ENCODE data around the gene ANKFN1.
"Not testable (repeated sequence)": the region's sequence is repeated elsewhere in the genome, so short reads cannot be mapped to it uniquely, and the experiment has no call there.

Gene ANKFN1

GRCh38 chr17:56359518-56359917 is 206.2 kb downstream of the ANKFN1 start:
- DNase-seq: no peak

GRCh38 chr17:56367366-56367765 is 214.1 kb downstream of the ANKFN1 start:
- DNase-seq: no peak

GRCh38 chr17:56373981-56374833 is 220.9 kb downstream of the ANKFN1 start:
- no peak for DNase-seq

GRCh38 chr17:56389356-56389755 is 236.1 kb downstream of the ANKFN1 start:
- no peak for DNase-seq

- no peak for DNase-seq
Observed at GRCh38 chr17:56392321-56392720, 239.0 kb downstream of the ANKFN1 start.

GRCh38 chr17:56393156-56393555 is 239.9 kb downstream of the ANKFN1 start:
- DNase-seq: no peak

GRCh38 chr17:56395787-56396186 is 242.5 kb downstream of the ANKFN1 start:
- DNase-seq: no peak

GRCh38 chr17:56407086-56407485 is 253.8 kb downstream of the ANKFN1 start:
- DNase-seq: no peak

GRCh38 chr17:56412356-56412755 is 259.1 kb downstream of the ANKFN1 start:
- not testable (repeated sequence) for DNase-seq

GRCh38 chr17:56416682-56417351 is 263.5 kb downstream of the ANKFN1 start:
- DNase-seq: no peak

- DNase-seq: no peak
Observed at GRCh38 chr17:56424005-56424404, 270.7 kb downstream of the ANKFN1 start.

GRCh38 chr17:56424543-56425044 is 271.3 kb downstream of the ANKFN1 start:
- DNase-seq: no peak

- no peak for DNase-seq
Observed at GRCh38 chr17:56425483-56425882, 272.2 kb downstream of the ANKFN1 start.

GRCh38 chr17:56426901-56427300 is 273.6 kb downstream of the ANKFN1 start:
- no peak for DNase-seq

GRCh38 chr17:56431736-56432135 is 278.5 kb downstream of the ANKFN1 start:
- DNase-seq: no peak

- no peak for DNase-seq
Observed at GRCh38 chr17:56432443-56432842, 279.2 kb downstream of the ANKFN1 start.

- DNase-seq: no peak
Observed at GRCh38 chr17:56434610-56435009, 281.3 kb downstream of the ANKFN1 start.

- DNase-seq: no peak
Observed at GRCh38 chr17:56436142-56436541, 282.9 kb downstream of the ANKFN1 start.

GRCh38 chr17:56440419-56440818 is 287.1 kb downstream of the ANKFN1 start:
- no peak for DNase-seq

- DNase-seq: no peak
Observed at GRCh38 chr17:56441308-56441707, 288.0 kb downstream of the ANKFN1 start.

GRCh38 chr17:56445692-56446411 is 292.6 kb downstream of the ANKFN1 start:
- no peak for DNase-seq

- no peak for DNase-seq
Observed at GRCh38 chr17:56447171-56447570, 293.9 kb downstream of the ANKFN1 start.

- DNase-seq: no peak
Observed at GRCh38 chr17:56448371-56448770, 295.1 kb downstream of the ANKFN1 start.

Measured in stimulated activated naive CD4-positive, alpha-beta T cell treated with Interleukin-2 at 50 U/mL for 16 hours (primary cell).